GM12878 (cell line): ENCODE measurements around the gene RBM43.

Experiments used
- ATF3 ChIP-seq: IDR thresholded peaks from 2 replicates; pipeline ENCODE4 v1.6.1; 2011; ENCODE audit warnings: low read depth, mild to moderate bottlenecking, low read length, moderate library complexity, borderline replicate concordance; ENCODE audit errors: extremely low read depth
- CTCF ChIP-seq, 3 experiments: IDR thresholded peaks in 2 of 3; conservative IDR thresholded peaks in 1 of 3; 2 replicates each; pipeline ENCODE4 v1.5.1; 2011; ENCODE audit warnings: low read depth in 3 of 3, low read length in 3 of 3, mild to moderate bottlenecking in 3 of 3, control low read depth in 2 of 3, moderate library complexity in 2 of 3, inconsistent platforms in 1 of 3, mixed read lengths in 1 of 3; ENCODE audit not compliant: control insufficient read depth in 2 of 3, insufficient read depth in 1 of 3; ENCODE audit errors: extremely low read depth in 1 of 3
- E2F4 ChIP-seq: IDR thresholded peaks from 2 replicates; pipeline ENCODE4 v1.6.1; 2012; ENCODE audit warnings: low read depth, low read length, improper control_type of control experiment
- FOXM1 ChIP-seq: IDR thresholded peaks from 2 replicates; pipeline ENCODE4 v1.6.1; 2012; ENCODE audit warnings: low read depth, mild to moderate bottlenecking, inconsistent platforms, low read length, moderate library complexity
- JUND ChIP-seq: IDR thresholded peaks from 2 replicates; pipeline ENCODE4 v1.6.1; 2012; ENCODE audit warnings: low read depth, mild to moderate bottlenecking, low read length, improper control_type of control experiment, moderate library complexity
- MTA3 ChIP-seq: IDR thresholded peaks from 2 replicates; pipeline ENCODE4 v1.6.1; 2012; ENCODE audit warnings: low read length, inconsistent platforms, borderline replicate concordance

- TF ChIP-seq JUND (no peak), FOXM1 (no peak), ATF3 (no peak), CTCF (IDR thresholded peaks at IDR 0.05 in 2 of 3, conservative IDR thresholded peaks at IDR 0.05 in 1 of 3; ENCODE audit: control insufficient read depth in 2 of 3, extremely low read depth in 1 of 3, insufficient read depth in 1 of 3, low read depth in 3 of 3, low read length in 3 of 3) (no peak), E2F4 (no peak), MTA3 (no peak)
Measured at GRCh38 chr2:151198645-151199044, 63.0 kb downstream of the RBM43 start.
